Measurements from ENCODE around the gene ACAT2.

Gene ACAT2

GRCh38 chr6:159778131-159778530 is 16.3 kb downstream of the ACAT2 start:
- no peak for TF ChIP-seq CTCF (IDR thresholded peaks at IDR 0.05; ENCODE audit: control extremely low read depth, extremely low read depth, low read depth, missing control alignments)
- no peak for DNase-seq (ENCODE audit: extremely low spot score)
- CTCF ChIA-PET, result no interaction called here
- POLR2A ChIA-PET, result no interaction called here

- CTCF ChIA-PET, result no interaction called here
Observed at GRCh38 chr6:159778542-159779103, 16.8 kb downstream of the ACAT2 start.

GRCh38 chr6:159788276-159788675 is 26.4 kb downstream of the ACAT2 start:
- DNase-seq (ENCODE audit: extremely low spot score), result no peak

More at GRCh38 chr6:159778542-159779103, 16.8 kb downstream of the ACAT2 start:
- TF ChIP-seq CTCF (IDR thresholded peaks at IDR 0.05; ENCODE audit: control extremely low read depth, extremely low read depth, low read depth, missing control alignments), result no peak
- POLR2A ChIA-PET, result no interaction called here
- DNase-seq (ENCODE audit: extremely low spot score), result no peak

GRCh38 chr6:159788753-159789376 is 27.0 kb downstream of the ACAT2 start:
- TF ChIP-seq CTCF (IDR thresholded peaks at IDR 0.05; ENCODE audit: control extremely low read depth, extremely low read depth, low read depth, missing control alignments), result no peak
- DNase-seq (ENCODE audit: extremely low spot score), result no peak
- CTCF ChIA-PET, result interaction anchor here (0.9 to 1.8 kb wide), 6 partner anchors 13 to 97 kb away, joined by 3 to 6 read pairs (median 4); no protein-coding TSS in a partner anchor
- POLR2A ChIA-PET, result interaction anchor here (0.6 to 1.7 kb wide), 6 partner anchors 11 to 540 kb away, joined by 3 to 7 read pairs (median 4); partner anchors contain the start of gene PNLDC1

More at GRCh38 chr6:159788276-159788675, 26.4 kb downstream of the ACAT2 start:
- CTCF ChIA-PET, result interaction anchor here (0.9 to 1.8 kb wide), 6 partner anchors 12 to 97 kb away, joined by 3 to 6 read pairs (median 4); no protein-coding TSS in a partner anchor
- POLR2A ChIA-PET, result interaction anchor here (0.6 to 0.7 kb wide), 2 partner anchors 64 to 122 kb away, joined by 3 read pairs; no protein-coding TSS in a partner anchor
- no peak for TF ChIP-seq CTCF (IDR thresholded peaks at IDR 0.05; ENCODE audit: control extremely low read depth, extremely low read depth, low read depth, missing control alignments)

- ChIA-PET POLR2A (interaction anchor here (0.8 to 1.7 kb wide), 15 partner anchors 9 to 191 kb away, joined by 3 to 14 read pairs (median 4); partner anchors contain the start of genes ACAT2, PNLDC1 and WTAP), CTCF (interaction anchor here (1.2 to 3.0 kb wide), 10 partner anchors 12 to 186 kb away, joined by 3 to 16 read pairs (median 4); partner anchors contain the start of gene PNLDC1)
- DNase-seq (ENCODE audit: extremely low spot score), result peak; percentile 95
- TF ChIP-seq CTCF (IDR thresholded peaks at IDR 0.05; ENCODE audit: control extremely low read depth, extremely low read depth, low read depth, missing control alignments), result no peak
Observed at GRCh38 chr6:159789377-159790148, 27.7 kb downstream of the ACAT2 start, which contains the start of gene TCP1. Gene TCP1, minus strand, starts transcription at chr6:159789602. Its CDS starts 134 bp downstream, at chr6:159789468.

Measured in GM10248 (cell line).